Spinal cord (tissue), 10 donors: ENCODE results near the gene XIAP. TPM values are rescaled to one million over a fixed set of nuclear protein-coding genes. Genes with fewer than 3 reads are reported as not detected.
A peak's percentile ranks its signal among the peaks of the same experiment; 100 is the strongest.
"Not testable (repeated sequence)": the region's sequence is repeated elsewhere in the genome, so short reads cannot be mapped to it uniquely, and the experiment has no call there.

Experiments
- DNase-seq, 6 donors: peaks; one replicate each; pipeline versions ENCODE4 v3.0.0 to v3.0.0-alpha.2; 2013 to 2015; ENCODE audit warnings: low spot score in 6 of 6, low read depth in 4 of 6
- H3K27ac ChIP-seq: one replicate; pipeline ENCODE4 v1.5.1; 2013; ENCODE audit warnings: low read depth, low read length, control low read depth
- H3K27me3 ChIP-seq: one replicate; pipeline ENCODE4 v1.6.1; 2013; ENCODE audit warnings: low read length; ENCODE audit not compliant: control insufficient read depth, insufficient read depth
- H3K36me3 ChIP-seq: one replicate; pipeline ENCODE4 v1.6.1; 2013; ENCODE audit warnings: low read length; ENCODE audit not compliant: control insufficient read depth, insufficient read depth
- H3K4me1 ChIP-seq: one replicate; pipeline ENCODE4 v1.6.1; 2013; ENCODE audit warnings: low read length; ENCODE audit not compliant: control insufficient read depth, insufficient read depth
- H3K4me3 ChIP-seq: one replicate; pipeline ENCODE4 v1.5.1; 2013; ENCODE audit warnings: low read depth, low read length, control low read depth
- H3K9me3 ChIP-seq: one replicate; pipeline ENCODE4 v1.6.1; 2013; ENCODE audit warnings: low read length; ENCODE audit not compliant: control insufficient read depth, insufficient read depth
- WGBS: methylation state at CpG from one replicate; pipeline ENCODE4 v1.1.5; 2013; ENCODE audit warnings: missing lambda C conversion rate; ENCODE audit not compliant: insufficient coverage; 5-methylcytosine and 5-hydroxymethylcytosine counted together
- polyA plus RNA-seq, 2 donors: library from polyadenylated mRNA; unstranded; fragments of 120-200 nt; gene quantifications; one replicate each; pipeline ENCODE4 v1.2.1, GENCODE V29; 2013; ENCODE audit not compliant: insufficient read length in 2 of 2
- total RNA-seq, 2 donors: library from RNA; depleted of rRNA in 1 of 2; stranded (reverse); fragments of 120-200 nt in 1 of 2; fragments of >200 nt in 1 of 2; gene quantifications; one replicate each; pipeline versions ENCODE4 v1.2.3 to v1.2.4, GENCODE V29; 2013 to 2014
- donor health status: healthy.

Gene XIAP
- total and polyA plus RNA-seq, 4 donors, result 47.9 to 74.3 (median 58.7) TPM

- H3K9me3 ChIP-seq, H3K27ac ChIP-seq, H3K4me1 ChIP-seq, H3K4me3 ChIP-seq, H3K36me3 ChIP-seq, DNase-seq, H3K27me3 ChIP-seq: not testable (repeated sequence)
- 50% methylated on average over 1 of the region's 7 CpGs for WGBS
These were observed 43.4 kb downstream of the XIAP start for GRCh38 chrX:123903261-123903660.

GRCh38 chrX:123905332-123905731, 45.5 kb downstream of the XIAP start:
- 60% methylated on average over 2 of the region's 2 CpGs for WGBS
- Histone ChIP-seq H3K27me3 (no peaks in the 10 kb centered on the region), H3K4me3 (no peak overlapping the region), H3K9me3 (no peaks in the 10 kb centered on the region), H3K36me3 (no peaks in the 10 kb centered on the region), H3K4me1 (no peaks in the 10 kb centered on the region), H3K27ac (no peak overlapping the region)
- no peak for DNase-seq

- Histone ChIP-seq H3K27ac (no peak overlapping the region), H3K36me3 (no peaks in the 10 kb centered on the region), H3K4me3 (no peak overlapping the region), H3K9me3 (no peaks in the 10 kb centered on the region), H3K4me1 (no peaks in the 10 kb centered on the region), H3K27me3 (no peaks in the 10 kb centered on the region)
- DNase-seq, result no peak
- WGBS, result 67% methylated on average over 3 of the region's 8 CpGs
These were observed 46.9 kb downstream of the XIAP start for GRCh38 chrX:123906557-123907316.

- WGBS, result no CpG with 5 or more reads among the region's 4 CpGs
These were observed 49.7 kb downstream of the XIAP start for GRCh38 chrX:123909523-123909922.

GRCh38 chrX:123917069-123917468, 57.2 kb downstream of the XIAP start:
- no peak overlapping the region for H3K27ac ChIP-seq
- no peaks in the 10 kb centered on the region for H3K4me1 ChIP-seq
- no peak for DNase-seq
- no peaks in the 10 kb centered on the region for H3K36me3 ChIP-seq
- no peaks in the 10 kb centered on the region for H3K27me3 ChIP-seq
- no peak overlapping the region for H3K4me3 ChIP-seq
- H3K9me3 ChIP-seq, result no peaks in the 10 kb centered on the region

More at GRCh38 chrX:123909523-123909922, 49.7 kb downstream of the XIAP start:
- H3K27me3 ChIP-seq, result no peaks in the 10 kb centered on the region
- no peaks in the 10 kb centered on the region for H3K36me3 ChIP-seq
- H3K4me3 ChIP-seq, result no peak overlapping the region
- no peaks in the 10 kb centered on the region for H3K9me3 ChIP-seq
- DNase-seq, result no peak
- no peaks in the 10 kb centered on the region for H3K4me1 ChIP-seq
- no peak overlapping the region for H3K27ac ChIP-seq

GRCh38 chrX:123918106-123918721, 58.4 kb downstream of the XIAP start:
- no peaks in the 10 kb centered on the region for H3K4me1 ChIP-seq
- peak in 1 of 6 donors; percentile 5 for DNase-seq
- WGBS, result 67% methylated on average over 1 of the region's 4 CpGs
- no peak overlapping the region for H3K4me3 ChIP-seq
- H3K36me3 ChIP-seq, result no peaks in the 10 kb centered on the region
- no peak overlapping the region for H3K27ac ChIP-seq
- H3K9me3 ChIP-seq, result no peaks in the 10 kb centered on the region
- no peaks in the 10 kb centered on the region for H3K27me3 ChIP-seq

- Histone ChIP-seq H3K27ac (no peak overlapping the region), H3K36me3 (no peaks in the 10 kb centered on the region), H3K9me3 (no peaks in the 10 kb centered on the region), H3K27me3 (no peaks in the 10 kb centered on the region), H3K4me3 (no peak overlapping the region), H3K4me1 (no peaks in the 10 kb centered on the region)
- DNase-seq, result no peak
- WGBS, result no CpG with 5 or more reads among the region's 1 CpG
These were observed 60.4 kb downstream of the XIAP start for GRCh38 chrX:123920105-123920785.

GRCh38 chrX:123923211-123923610, 63.4 kb downstream of the XIAP start:
- Histone ChIP-seq H3K27ac (no peak overlapping the region), H3K9me3 (no peaks in the 10 kb centered on the region), H3K4me1 (no peaks in the 10 kb centered on the region), H3K4me3 (no peak overlapping the region), H3K27me3 (no peaks in the 10 kb centered on the region), H3K36me3 (no peaks in the 10 kb centered on the region)
- DNase-seq, result no peak
- no CpG with 5 or more reads among the region's 2 CpGs for WGBS

- Histone ChIP-seq H3K4me1 (no peaks in the 10 kb centered on the region), H3K4me3 (no peak overlapping the region), H3K27me3 (no peaks in the 10 kb centered on the region), H3K36me3 (no peaks in the 10 kb centered on the region), H3K27ac (no peak overlapping the region), H3K9me3 (no peaks in the 10 kb centered on the region)
- peak in 1 of 6 donors; percentile 9 for DNase-seq
- WGBS, result 27% methylated on average over 1 of the region's 1 CpG
These were observed 64.3 kb downstream of the XIAP start for GRCh38 chrX:123924186-123924585.
